ENCODE measurements around the gene TRAPPC11.

Gene TRAPPC11

DNA sequence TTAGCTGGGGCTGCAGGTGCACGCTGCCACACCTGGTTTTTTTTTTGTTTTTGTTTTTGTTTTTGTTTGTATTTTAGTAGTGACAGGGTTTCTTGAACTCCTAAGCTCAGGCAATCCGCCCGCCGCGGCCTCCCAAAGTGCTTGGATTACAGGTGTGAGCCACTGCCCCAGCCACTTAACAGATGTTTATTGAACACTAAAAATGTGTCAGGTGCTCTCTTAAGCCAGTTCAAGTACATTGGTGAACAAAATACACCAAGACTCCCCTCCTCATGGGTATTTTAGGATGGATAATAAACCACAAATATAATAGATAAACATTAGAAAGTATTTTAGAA, 69.9 kb downstream of the TRAPPC11 start:
- no peak for DNase-seq (ENCODE audit: low spot score)
- Histone ChIP-seq H3K4me1 (ENCODE audit: insufficient read depth, poor library complexity, severe bottlenecking) (peaks cover 5% of the 10 kb centered on the region), H3K27me3 (ENCODE audit: insufficient read depth, poor library complexity, severe bottlenecking) (no peaks in the 10 kb centered on the region), H3K36me3 (ENCODE audit: low read depth) (no peaks in the 10 kb centered on the region), H3K4me3 (ENCODE audit: severe bottlenecking) (no peak overlapping the region), H3K9me3 (ENCODE audit: severe bottlenecking) (no peaks in the 10 kb centered on the region), H3K27ac (ENCODE audit: poor library complexity, severe bottlenecking) (no peak overlapping the region)
- TF ChIP-seq, protein P1, sequence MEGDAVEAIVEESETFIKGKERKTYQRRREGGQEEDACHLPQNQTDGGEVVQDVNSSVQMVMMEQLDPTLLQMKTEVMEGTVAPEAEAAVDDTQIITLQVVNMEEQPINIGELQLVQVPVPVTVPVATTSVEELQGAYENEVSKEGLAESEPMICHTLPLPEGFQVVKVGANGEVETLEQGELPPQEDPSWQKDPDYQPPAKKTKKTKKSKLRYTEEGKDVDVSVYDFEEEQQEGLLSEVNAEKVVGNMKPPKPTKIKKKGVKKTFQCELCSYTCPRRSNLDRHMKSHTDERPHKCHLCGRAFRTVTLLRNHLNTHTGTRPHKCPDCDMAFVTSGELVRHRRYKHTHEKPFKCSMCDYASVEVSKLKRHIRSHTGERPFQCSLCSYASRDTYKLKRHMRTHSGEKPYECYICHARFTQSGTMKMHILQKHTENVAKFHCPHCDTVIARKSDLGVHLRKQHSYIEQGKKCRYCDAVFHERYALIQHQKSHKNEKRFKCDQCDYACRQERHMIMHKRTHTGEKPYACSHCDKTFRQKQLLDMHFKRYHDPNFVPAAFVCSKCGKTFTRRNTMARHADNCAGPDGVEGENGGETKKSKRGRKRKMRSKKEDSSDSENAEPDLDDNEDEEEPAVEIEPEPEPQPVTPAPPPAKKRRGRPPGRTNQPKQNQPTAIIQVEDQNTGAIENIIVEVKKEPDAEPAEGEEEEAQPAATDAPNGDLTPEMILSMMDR (IDR thresholded peaks at IDR 0.05; ENCODE audit: poor library complexity, severe bottlenecking): no peak
- no peak for ATAC-seq (ENCODE audit: low read depth)

- Histone ChIP-seq H3K4me3 (ENCODE audit: severe bottlenecking) (no peak overlapping the region), H3K27ac (ENCODE audit: poor library complexity, severe bottlenecking) (no peak overlapping the region), H3K9me3 (ENCODE audit: severe bottlenecking) (no peaks in the 10 kb centered on the region), H3K36me3 (ENCODE audit: low read depth) (no peaks in the 10 kb centered on the region), H3K27me3 (ENCODE audit: insufficient read depth, poor library complexity, severe bottlenecking) (no peaks in the 10 kb centered on the region), H3K4me1 (ENCODE audit: insufficient read depth, poor library complexity, severe bottlenecking) (peaks cover 5% of the 10 kb centered on the region)
- no peak for DNase-seq (ENCODE audit: low spot score)
- TF ChIP-seq, protein P1 (IDR thresholded peaks at IDR 0.05; ENCODE audit: poor library complexity, severe bottlenecking): no peak
- peak; percentile 83 for ATAC-seq (ENCODE audit: low read depth)
These were observed 70.6 kb downstream of the TRAPPC11 start for GRCh38 chr4:183729430-183730328.

GRCh38 chr4:183732296-183732695, 73.2 kb downstream of the TRAPPC11 start:
- TF ChIP-seq, protein P1 (IDR thresholded peaks at IDR 0.05; ENCODE audit: poor library complexity, severe bottlenecking): no peak
- no peaks in the 10 kb centered on the region for H3K27me3 ChIP-seq (ENCODE audit: insufficient read depth, poor library complexity, severe bottlenecking)
- no peaks in the 10 kb centered on the region for H3K36me3 ChIP-seq (ENCODE audit: low read depth)
- no peak overlapping the region for H3K4me3 ChIP-seq (ENCODE audit: severe bottlenecking)
- no peaks in the 10 kb centered on the region for H3K9me3 ChIP-seq (ENCODE audit: severe bottlenecking)
- peaks cover 5% of the 10 kb centered on the region for H3K4me1 ChIP-seq (ENCODE audit: insufficient read depth, poor library complexity, severe bottlenecking)
- no peak overlapping the region for H3K27ac ChIP-seq (ENCODE audit: poor library complexity, severe bottlenecking)
- ATAC-seq (ENCODE audit: low read depth) (no peak), DNase-seq (ENCODE audit: low spot score) (no peak)

DNA sequence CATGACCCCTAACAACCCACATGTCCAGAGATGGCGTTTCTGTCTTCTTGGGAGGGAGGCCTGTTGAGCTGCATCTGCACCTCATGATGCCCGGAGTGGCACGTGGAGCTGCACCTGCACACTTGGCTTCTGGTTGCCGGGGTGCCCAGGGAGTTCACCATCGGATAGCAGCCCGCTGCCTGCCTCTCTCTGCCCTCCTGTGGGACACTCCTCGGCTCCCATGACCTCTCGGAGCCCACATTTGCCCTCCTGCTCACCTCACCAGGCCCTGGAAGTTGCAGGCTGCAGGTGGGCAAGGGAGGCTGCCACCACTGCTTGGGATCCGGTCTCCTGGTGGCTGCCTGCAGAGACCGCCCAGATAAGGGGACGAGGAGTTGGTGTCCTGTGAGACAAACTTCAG, 74.1 kb downstream of the TRAPPC11 start:
- Histone ChIP-seq H3K27ac (ENCODE audit: poor library complexity, severe bottlenecking) (no peak overlapping the region), H3K4me1 (ENCODE audit: insufficient read depth, poor library complexity, severe bottlenecking) (peaks cover 10% of the 10 kb centered on the region), H3K9me3 (ENCODE audit: severe bottlenecking) (no peaks in the 10 kb centered on the region), H3K27me3 (ENCODE audit: insufficient read depth, poor library complexity, severe bottlenecking) (no peaks in the 10 kb centered on the region), H3K36me3 (ENCODE audit: low read depth) (no peaks in the 10 kb centered on the region), H3K4me3 (ENCODE audit: severe bottlenecking) (no peak overlapping the region)
- ATAC-seq (ENCODE audit: low read depth) (no peak), DNase-seq (ENCODE audit: low spot score) (no peak)
- TF ChIP-seq, protein P1 (IDR thresholded peaks at IDR 0.05; ENCODE audit: poor library complexity, severe bottlenecking): no peak

DNA sequence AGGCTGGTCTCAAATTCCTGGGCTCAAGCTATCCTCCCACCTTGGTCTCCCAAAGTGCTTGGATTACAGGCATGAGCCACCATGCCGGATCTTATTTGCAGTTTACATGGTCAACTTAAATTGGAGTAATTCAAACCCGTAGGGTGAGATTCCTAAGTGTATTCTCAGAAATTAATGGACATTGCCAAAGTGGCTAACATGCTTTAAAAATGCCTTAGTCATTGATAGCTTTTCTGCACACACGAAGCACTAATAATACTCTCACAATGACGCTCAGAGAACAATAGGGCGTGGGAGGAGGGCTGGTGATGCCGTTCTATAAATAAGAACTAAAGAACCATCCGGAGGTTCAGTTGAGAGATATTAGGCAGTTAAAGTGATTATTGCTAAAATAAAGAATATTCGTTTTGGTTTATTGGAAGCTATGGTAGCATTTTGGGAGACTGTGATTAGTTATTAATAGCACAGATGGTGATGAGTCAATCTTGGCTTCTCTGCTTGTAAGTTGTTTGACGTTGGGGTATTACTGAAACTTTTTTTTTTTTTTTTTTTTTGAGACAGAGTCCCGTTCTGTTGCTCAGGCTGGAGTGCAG, 79.1 kb downstream of the TRAPPC11 start:
- Histone ChIP-seq H3K4me3 (ENCODE audit: severe bottlenecking) (no peak overlapping the region), H3K27ac (ENCODE audit: poor library complexity, severe bottlenecking) (peak overlapping the region; percentile 46), H3K4me1 (ENCODE audit: insufficient read depth, poor library complexity, severe bottlenecking) (peaks cover 13% of the 10 kb centered on the region), H3K9me3 (ENCODE audit: severe bottlenecking) (no peaks in the 10 kb centered on the region), H3K36me3 (ENCODE audit: low read depth) (no peaks in the 10 kb centered on the region), H3K27me3 (ENCODE audit: insufficient read depth, poor library complexity, severe bottlenecking) (no peaks in the 10 kb centered on the region)
- peak; percentile 93 for ATAC-seq (ENCODE audit: low read depth)
- no peak for DNase-seq (ENCODE audit: low spot score)
- TF ChIP-seq, protein P1 (IDR thresholded peaks at IDR 0.05; ENCODE audit: poor library complexity, severe bottlenecking): no peak

All from RWPE2 (cell line).